ENCODE results near the gene PLXDC1.

- TF ChIP-seq CTCF (IDR thresholded peaks at IDR 0.05) = no peak
- TF ChIP-seq POLR2A (IDR thresholded peaks at IDR 0.05) = no peak
Observed at GRCh38 chr17:39074676-39075075, 76.8 kb downstream of the PLXDC1 start.

Data from body of pancreas (tissue), 4 donors.